Liver (tissue), 9 donors: ENCODE results near the gene ZNRF4. TPM values are rescaled to one million over a fixed set of nuclear protein-coding genes. Genes with fewer than 3 reads are reported as not detected.

Experiments
- DNase-seq: peaks from one replicate; pipeline ENCODE4 v3.0.0-alpha.2; 2017; ENCODE audit warnings: low spot score
- H3K27ac ChIP-seq, 2 donors: one replicate each; pipeline ENCODE4 v1.7.0; 2013; ENCODE audit warnings: inconsistent platforms in 2 of 2, low read length in 2 of 2, control low read depth in 1 of 2, low read depth in 1 of 2, mild to moderate bottlenecking in 1 of 2
- H3K27me3 ChIP-seq, 4 donors: one replicate each; pipeline versions ENCODE4 v1.6.1 to v1.7.0; 2013; ENCODE audit warnings: low read length in 3 of 4, inconsistent platforms in 1 of 4, mild to moderate bottlenecking in 1 of 4, moderate library complexity in 1 of 4; ENCODE audit not compliant: control insufficient read depth in 4 of 4, insufficient read depth in 4 of 4
- H3K36me3 ChIP-seq, 4 donors: one replicate each; pipeline versions ENCODE4 v1.6.1 to v1.7.0; 2013; ENCODE audit warnings: low read length in 3 of 4, mild to moderate bottlenecking in 3 of 4, low read depth in 1 of 4, moderate library complexity in 1 of 4; ENCODE audit not compliant: control insufficient read depth in 4 of 4, insufficient read depth in 3 of 4
- H3K4me1 ChIP-seq, 4 donors: one replicate each; pipeline versions ENCODE4 v1.6.1 to v1.7.0; 2013; ENCODE audit warnings: low read length in 3 of 4, mild to moderate bottlenecking in 3 of 4, moderate library complexity in 1 of 4; ENCODE audit not compliant: control insufficient read depth in 4 of 4, insufficient read depth in 4 of 4
- H3K4me3 ChIP-seq, 3 donors: one replicate each; pipeline versions ENCODE4 v1.6.1 to v1.7.0; 2013; ENCODE audit warnings: low read length in 3 of 3, control low read depth in 1 of 3, low read depth in 1 of 3, mild to moderate bottlenecking in 1 of 3
- H3K9ac ChIP-seq, 2 donors: one replicate each; pipeline ENCODE4 v1.7.0; 2013; ENCODE audit warnings: low read length in 2 of 2, mild to moderate bottlenecking in 2 of 2, moderate library complexity in 2 of 2, control low read depth in 1 of 2, low read depth in 1 of 2
- H3K9me3 ChIP-seq, 4 donors: one replicate each; pipeline versions ENCODE4 v1.6.1 to v1.7.0; 2013; ENCODE audit warnings: low read length in 3 of 4; ENCODE audit not compliant: control insufficient read depth in 4 of 4
- ATF3 ChIP-seq: IDR thresholded peaks from 2 replicates; pipeline ENCODE4 v1.6.1; 2016; ENCODE audit warnings: antibody characterized with exemption
- CTCF ChIP-seq: fragments of 150-350 bp; IDR thresholded peaks from 2 replicates; pipeline ENCODE4 v1.5.1; 2017; ENCODE audit warnings: improper control_type of control experiment, low read depth, low read length; ENCODE audit not compliant: missing input control
- EGR1 ChIP-seq, 2 donors: IDR thresholded peaks; 2 replicates each; pipeline ENCODE4 v1.6.1; 2016 to 2018; ENCODE audit warnings: antibody characterized with exemption in 2 of 2, low read depth in 2 of 2
- FOXA1 ChIP-seq: IDR thresholded peaks from 2 replicates; pipeline ENCODE4 v1.6.1; 2016; ENCODE audit warnings: antibody characterized with exemption
- FOXA2 ChIP-seq: IDR thresholded peaks from 2 replicates; pipeline ENCODE4 v1.6.1; 2016; ENCODE audit warnings: antibody characterized with exemption
- GABPA ChIP-seq, 2 donors: IDR thresholded peaks in 1 of 2; conservative IDR thresholded peaks in 1 of 2; 2 replicates each; pipeline ENCODE4 v1.6.1; 2016; ENCODE audit warnings: antibody characterized with exemption in 2 of 2, mild to moderate bottlenecking in 1 of 2, moderate library complexity in 1 of 2
- HNF4A ChIP-seq, 2 donors: conservative IDR thresholded peaks; 2 replicates each; pipeline ENCODE4 v1.6.1; 2016; ENCODE audit warnings: antibody characterized with exemption in 2 of 2, mild to moderate bottlenecking in 2 of 2
- HNF4G ChIP-seq: IDR thresholded peaks from 2 replicates; pipeline ENCODE4 v1.6.1; 2016; ENCODE audit warnings: antibody characterized with exemption
- JUND ChIP-seq, 2 donors: IDR thresholded peaks; 2 replicates each; pipeline ENCODE4 v1.6.1; 2016; ENCODE audit warnings: antibody characterized with exemption in 2 of 2
- MAX ChIP-seq: IDR thresholded peaks from 2 replicates; pipeline ENCODE4 v1.6.1; 2016; ENCODE audit warnings: antibody characterized with exemption
- NR2F2 ChIP-seq: IDR thresholded peaks from 2 replicates; pipeline ENCODE4 v1.6.1; 2016; ENCODE audit warnings: antibody characterized with exemption
- RAD21 ChIP-seq, 2 donors: IDR thresholded peaks; 2 replicates each; pipeline ENCODE4 v1.6.1; 2016; ENCODE audit warnings: antibody characterized with exemption in 2 of 2, mild to moderate bottlenecking in 2 of 2
- REST ChIP-seq: IDR thresholded peaks from 2 replicates; pipeline ENCODE4 v1.6.1; 2016; ENCODE audit warnings: antibody characterized with exemption, mild to moderate bottlenecking
- RXRA ChIP-seq, 2 donors: IDR thresholded peaks; 2 replicates each; pipeline ENCODE4 v1.6.1; 2017 to 2018; ENCODE audit warnings: antibody characterized with exemption in 2 of 2, mild to moderate bottlenecking in 1 of 2
- SP1 ChIP-seq: IDR thresholded peaks from 2 replicates; pipeline ENCODE4 v1.6.1; 2018; ENCODE audit warnings: antibody characterized with exemption, mild to moderate bottlenecking
- TAF1 ChIP-seq: conservative IDR thresholded peaks from 2 replicates; pipeline ENCODE4 v1.6.1; 2016; ENCODE audit warnings: antibody characterized with exemption, mild to moderate bottlenecking
- YY1 ChIP-seq: IDR thresholded peaks from 2 replicates; pipeline ENCODE4 v1.6.1; 2016; ENCODE audit warnings: antibody characterized with exemption, mild to moderate bottlenecking
- ZBTB33 ChIP-seq: IDR thresholded peaks from 2 replicates; pipeline ENCODE4 v1.6.1; 2016; ENCODE audit warnings: antibody characterized with exemption
- WGBS: extraction: QIAGEN DNeasy Blood & Tissue Kit; methylation state at CpG from one replicate; pipeline ENCODE4 v1.1.7; 2013; 5-methylcytosine and 5-hydroxymethylcytosine counted together
- polyA plus RNA-seq, 2 donors: library from polyadenylated mRNA; stranded (reverse) in 1 of 2; unstranded in 1 of 2; fragments of 200-250 nt in 1 of 2; fragments of >200 nt in 1 of 2; fragmentation: Nextera tagmentation in 1 of 2; extraction: Ambion mirVana in 1 of 2; gene quantifications; one replicate each; pipeline versions ENCODE4 v1.2.1 to v1.2.3, GENCODE V29; 2013 to 2015
- total RNA-seq, 2 donors: library from RNA; depleted of rRNA; stranded (reverse); fragments of >200 nt; gene quantifications; one replicate each; pipeline ENCODE4 v1.2.3, GENCODE V29; 2014
- donor health status: healthy.
- donor health status: healthy.
- donor health status: healthy.
- donor health status: healthy.
- donor health status: healthy.

ZNRF4 gene
- total and polyA plus RNA-seq, 4 donors = not detected

GRCh38 chr19:5452594-5453565 is 2.3 kb upstream of the ZNRF4 start:
- Histone ChIP-seq H3K27me3 (no peaks in the 10 kb centered on the region), H3K27ac (no peak overlapping the region), H3K9me3 (peaks cover 0 to 4% (median 2%) of the 10 kb centered on the region in 4 donors), H3K4me1 (no peaks in the 10 kb centered on the region), H3K36me3 (no peaks in the 10 kb centered on the region), H3K4me3 (no peak overlapping the region), H3K9ac (no peak overlapping the region)
- WGBS = 83% methylated on average over 16 of the region's 16 CpGs
- TF ChIP-seq ZBTB33 (no peak), CTCF (no peak), REST (no peak), EGR1 (IDR thresholded peaks at IDR 0.05; ENCODE audit: low read depth in 2 of 2) (no peak), HNF4G (no peak), MAX (no peak), FOXA1 (no peak), ATF3 (no peak), GABPA (IDR thresholded peaks at IDR 0.05 in 1 of 2, conservative IDR thresholded peaks at IDR 0.05 in 1 of 2) (no peak)
- no peak for DNase-seq

GRCh38 chr19:5454743-5455142 is 474 bp upstream of the ZNRF4 start:
- Histone ChIP-seq H3K4me3 (no peak overlapping the region), H3K27me3 (no peaks in the 10 kb centered on the region), H3K27ac (no peak overlapping the region), H3K9ac (no peak overlapping the region), H3K4me1 (no peaks in the 10 kb centered on the region), H3K36me3 (no peaks in the 10 kb centered on the region), H3K9me3 (peaks cover 0 to 4% (median 2%) of the 10 kb centered on the region in 4 donors)
- WGBS = 83% methylated on average over 5 of the region's 5 CpGs
- no peak for DNase-seq
- TF ChIP-seq ATF3 (no peak), NR2F2 (no peak), HNF4A (conservative IDR thresholded peaks at IDR 0.05) (no peak), JUND (IDR thresholded peaks at IDR 0.05) (no peak), ZBTB33 (no peak), TAF1 (no peak), HNF4G (no peak), RAD21 (IDR thresholded peaks at IDR 0.05) (no peak), RXRA (IDR thresholded peaks at IDR 0.05) (no peak), FOXA1 (no peak), EGR1 (IDR thresholded peaks at IDR 0.05; ENCODE audit: low read depth in 2 of 2) (no peak), FOXA2 (no peak), YY1 (no peak), SP1 (no peak)
